Measurements from ENCODE around the gene ST8SIA1. TPM values are rescaled to one million over a fixed set of nuclear protein-coding genes. Genes with fewer than 3 reads are reported as not detected.

Gene ST8SIA1
- total and polyA plus RNA-seq, 5 donors from 2014 or later = 1.2 to 39.4 (median 3.3) TPM

DNA sequence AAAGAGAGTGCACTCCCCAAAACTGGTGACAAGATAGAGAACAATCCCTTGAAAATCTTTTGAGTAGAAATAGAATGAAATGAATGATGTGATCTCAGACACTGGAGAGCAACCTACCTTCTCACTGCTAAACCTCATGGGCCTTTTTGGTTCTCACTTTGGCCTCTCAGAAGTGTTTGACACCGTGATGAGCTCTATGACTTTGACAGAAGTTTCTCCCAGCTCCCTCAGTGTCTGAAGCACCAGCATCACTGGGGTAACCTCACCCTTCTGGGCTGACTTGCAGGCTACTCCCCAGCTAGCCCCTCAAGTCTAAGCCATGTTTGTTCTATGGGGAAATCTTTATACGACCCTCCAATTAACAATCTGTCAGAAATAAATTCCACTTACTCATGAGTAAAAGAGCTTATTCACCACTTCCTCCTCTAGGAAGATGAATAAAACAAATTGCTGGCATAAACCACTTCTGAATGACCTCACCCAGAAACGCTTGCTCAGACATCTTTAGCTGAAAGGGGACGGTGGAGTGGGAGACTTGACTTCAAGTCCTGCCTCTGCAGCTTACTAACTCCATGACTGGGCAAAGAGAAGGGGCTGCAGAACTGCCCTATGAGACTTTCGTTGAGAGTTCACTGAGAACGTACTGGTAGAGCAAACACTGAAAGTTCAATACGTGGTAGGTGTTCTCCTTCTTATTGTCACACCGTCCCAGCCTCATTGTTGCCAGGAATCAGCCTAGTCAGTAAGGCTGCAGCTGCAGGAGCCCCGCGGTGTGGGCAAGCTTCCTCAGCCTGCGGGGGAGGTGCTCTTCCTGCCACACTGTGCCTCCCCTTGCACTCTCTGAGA, 46.5 kb downstream of the ST8SIA1 start:
- H3K9me3 Mint-ChIP-seq = no peaks in the 10 kb centered on the region
- ATAC-seq (ENCODE audit: low read depth in 2 of 2) (peak; percentile 62 to 71), DNase-seq (peak in 2 of 3 donors; percentile 4 to 30)
- no peak overlapping the region for H3K27ac ChIP-seq (ENCODE audit: insufficient read depth, low read length, poor library complexity, severe bottlenecking)
- H3K36me3 ChIP-seq (ENCODE audit: control insufficient read depth, insufficient read depth, low read length) = peaks cover 17% of the 10 kb centered on the region
- H3K27me3 Mint-ChIP-seq = no peaks in the 10 kb centered on the region
- peaks cover 15% of the 10 kb centered on the region for H3K4me1 ChIP-seq (ENCODE audit: control insufficient read depth, insufficient read depth, low read length, poor library complexity, severe bottlenecking)
- peaks cover 24 to 37% (median 30%) of the 10 kb centered on the region in 4 donors for H3K4me1 Mint-ChIP-seq
- peak overlapping the region in 2 of 3 donors; percentile 67 to 70 for H3K27ac Mint-ChIP-seq
- H3K9me3 ChIP-seq (ENCODE audit: control insufficient read depth in 2 of 2, low read length in 2 of 2) = no peaks in the 10 kb centered on the region
- peak overlapping the region; percentile 63 for H3K4me3 ChIP-seq (ENCODE audit: low read depth, low read length)
- H3K4me3 Mint-ChIP-seq = peak overlapping the region; percentile 5 to 69 (median 26)
- peaks cover 18% of the 10 kb centered on the region for H3K36me3 Mint-ChIP-seq
- no peaks in the 10 kb centered on the region for H3K27me3 ChIP-seq (ENCODE audit: control insufficient read depth, insufficient read depth, low read length)

DNA sequence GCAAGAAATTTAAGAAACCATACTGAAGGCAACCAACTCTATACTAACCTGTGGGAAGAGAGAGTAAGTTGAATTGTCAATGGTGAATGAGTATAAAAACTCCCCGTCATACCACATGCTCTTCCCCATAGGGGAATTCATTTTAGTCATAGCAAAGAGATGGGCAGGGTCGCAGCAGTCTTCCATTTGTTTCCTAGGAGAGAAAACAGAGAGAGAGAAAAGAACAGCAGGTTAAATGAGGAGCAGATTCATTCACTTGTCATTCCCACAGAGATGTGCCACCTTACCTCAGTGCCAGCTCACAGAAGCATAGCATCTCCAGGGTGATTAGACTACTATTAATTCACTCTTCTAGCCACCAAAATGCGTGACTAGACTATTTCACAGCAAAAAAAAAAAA, 47.4 kb downstream of the ST8SIA1 start:
- Histone ChIP-seq H3K9me3 (ENCODE audit: control insufficient read depth in 2 of 2, low read length in 2 of 2) (no peaks in the 10 kb centered on the region), H3K4me3 (ENCODE audit: low read depth, low read length) (no peak overlapping the region), H3K4me1 (ENCODE audit: control insufficient read depth, insufficient read depth, low read length, poor library complexity, severe bottlenecking) (peaks cover 15% of the 10 kb centered on the region), H3K36me3 (ENCODE audit: control insufficient read depth, insufficient read depth, low read length) (peaks cover 20% of the 10 kb centered on the region), H3K27ac (ENCODE audit: insufficient read depth, low read length, poor library complexity, severe bottlenecking) (no peak overlapping the region), H3K27me3 (ENCODE audit: control insufficient read depth, insufficient read depth, low read length) (no peaks in the 10 kb centered on the region)
- H3K27ac Mint-ChIP-seq = peak overlapping the region in 1 of 3 donors; percentile 68
- H3K9me3 Mint-ChIP-seq = no peaks in the 10 kb centered on the region
- no peak for DNase-seq
- H3K4me1 Mint-ChIP-seq = peaks cover 24 to 37% (median 30%) of the 10 kb centered on the region in 4 donors
- H3K4me3 Mint-ChIP-seq = no peak overlapping the region
- no peak for ATAC-seq (ENCODE audit: low read depth in 2 of 2)
- no peaks in the 10 kb centered on the region for H3K27me3 Mint-ChIP-seq
- H3K36me3 Mint-ChIP-seq = peaks cover 22% of the 10 kb centered on the region

DNA sequence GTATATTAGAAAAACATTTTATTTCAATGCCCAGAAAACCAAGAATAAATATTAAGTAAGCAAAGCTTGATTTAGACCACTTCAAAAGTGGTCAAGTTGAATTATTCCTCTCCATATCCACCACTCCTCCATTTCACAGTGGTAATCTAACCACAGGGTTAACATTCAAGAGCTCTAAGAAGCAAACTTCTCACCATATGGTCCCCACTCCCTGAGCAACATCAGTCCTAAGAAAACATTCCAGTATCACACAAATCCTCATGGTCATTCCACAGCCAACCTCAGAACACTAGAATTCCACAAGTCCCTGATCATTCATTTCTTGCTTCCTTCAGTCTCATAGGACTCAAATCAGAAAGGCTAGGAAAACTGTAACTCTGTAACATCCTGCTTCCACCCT, 47.9 kb downstream of the ST8SIA1 start:
- H3K27ac Mint-ChIP-seq = peak overlapping the region in 2 of 3 donors; percentile 1 to 68
- no peaks in the 10 kb centered on the region for H3K9me3 Mint-ChIP-seq
- no peaks in the 10 kb centered on the region for H3K27me3 Mint-ChIP-seq
- DNase-seq (no peak), ATAC-seq (ENCODE audit: low read depth in 2 of 2) (no peak)
- Histone ChIP-seq H3K4me3 (ENCODE audit: low read depth, low read length) (no peak overlapping the region), H3K4me1 (ENCODE audit: control insufficient read depth, insufficient read depth, low read length, poor library complexity, severe bottlenecking) (peaks cover 15% of the 10 kb centered on the region), H3K9me3 (ENCODE audit: control insufficient read depth in 2 of 2, low read length in 2 of 2) (no peaks in the 10 kb centered on the region), H3K27ac (ENCODE audit: insufficient read depth, low read length, poor library complexity, severe bottlenecking) (no peak overlapping the region), H3K27me3 (ENCODE audit: control insufficient read depth, insufficient read depth, low read length) (no peaks in the 10 kb centered on the region), H3K36me3 (ENCODE audit: control insufficient read depth, insufficient read depth, low read length) (peaks cover 20% of the 10 kb centered on the region)
- H3K36me3 Mint-ChIP-seq = peaks cover 22% of the 10 kb centered on the region
- H3K4me3 Mint-ChIP-seq = no peak overlapping the region
- peaks cover 24 to 37% (median 30%) of the 10 kb centered on the region in 4 donors for H3K4me1 Mint-ChIP-seq

DNA sequence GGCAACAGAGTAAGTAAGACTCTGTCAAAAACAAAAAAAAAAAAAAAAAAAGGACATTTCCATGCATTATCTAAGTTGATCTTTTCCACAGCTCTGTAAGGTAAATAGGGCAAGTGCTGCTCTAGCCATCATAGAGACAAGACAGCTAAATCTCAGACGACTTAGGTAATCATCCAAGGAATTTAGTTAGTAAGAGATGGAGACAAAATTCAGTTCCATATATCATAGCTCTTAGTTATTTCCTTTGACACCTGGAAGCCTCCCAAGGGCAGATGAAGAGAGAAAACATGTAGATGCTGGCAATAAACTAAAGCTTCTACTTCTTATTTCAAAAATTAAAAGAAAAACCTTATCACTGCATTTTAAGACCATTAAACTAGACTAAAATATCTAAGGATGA, 48.7 kb downstream of the ST8SIA1 start:
- Histone ChIP-seq H3K36me3 (ENCODE audit: control insufficient read depth, insufficient read depth, low read length) (peaks cover 20% of the 10 kb centered on the region), H3K9me3 (ENCODE audit: control insufficient read depth in 2 of 2, low read length in 2 of 2) (no peaks in the 10 kb centered on the region), H3K27me3 (ENCODE audit: control insufficient read depth, insufficient read depth, low read length) (no peaks in the 10 kb centered on the region), H3K4me1 (ENCODE audit: control insufficient read depth, insufficient read depth, low read length, poor library complexity, severe bottlenecking) (peaks cover 15% of the 10 kb centered on the region), H3K4me3 (ENCODE audit: low read depth, low read length) (no peak overlapping the region), H3K27ac (ENCODE audit: insufficient read depth, low read length, poor library complexity, severe bottlenecking) (no peak overlapping the region)
- ATAC-seq (ENCODE audit: low read depth in 2 of 2) = no peak
- DNase-seq = no peak
- Mint-ChIP-seq H3K4me1 (peaks cover 24 to 37% (median 30%) of the 10 kb centered on the region in 4 donors), H3K27ac (no peak overlapping the region), H3K4me3 (no peak overlapping the region), H3K27me3 (no peaks in the 10 kb centered on the region), H3K36me3 (peaks cover 21% of the 10 kb centered on the region), H3K9me3 (peaks cover 0 to under 1% (median 0%) of the 10 kb centered on the region in 7 donors)

DNA sequence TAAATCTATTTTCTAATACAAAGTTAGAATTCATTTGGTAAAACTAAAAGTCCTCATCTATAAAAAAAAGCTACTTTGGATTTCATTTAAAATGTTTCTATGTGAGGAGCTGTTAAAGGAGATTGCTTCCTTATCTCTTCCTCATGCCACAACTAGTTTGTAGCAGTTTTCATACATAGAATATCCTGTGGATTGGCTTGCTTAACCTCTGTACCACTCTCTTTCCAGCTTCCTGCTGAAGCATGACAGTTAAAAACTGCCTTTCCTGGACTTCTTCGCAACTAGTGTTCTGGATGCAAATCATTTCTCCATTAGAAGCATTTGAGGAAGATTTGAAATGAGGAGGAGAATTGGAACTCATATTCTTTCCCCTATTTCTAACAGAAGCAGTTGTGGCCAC, 49.6 kb downstream of the ST8SIA1 start:
- ATAC-seq (ENCODE audit: low read depth in 2 of 2) = no peak
- Histone ChIP-seq H3K4me1 (ENCODE audit: control insufficient read depth, insufficient read depth, low read length, poor library complexity, severe bottlenecking) (peaks cover 15% of the 10 kb centered on the region), H3K27me3 (ENCODE audit: control insufficient read depth, insufficient read depth, low read length) (no peaks in the 10 kb centered on the region), H3K36me3 (ENCODE audit: control insufficient read depth, insufficient read depth, low read length) (peaks cover 20% of the 10 kb centered on the region), H3K9me3 (ENCODE audit: control insufficient read depth in 2 of 2, low read length in 2 of 2) (no peaks in the 10 kb centered on the region), H3K4me3 (ENCODE audit: low read depth, low read length) (no peak overlapping the region), H3K27ac (ENCODE audit: insufficient read depth, low read length, poor library complexity, severe bottlenecking) (no peak overlapping the region)
- H3K9me3 Mint-ChIP-seq = peaks cover 0 to 1% (median 0%) of the 10 kb centered on the region in 7 donors
- peaks cover 24 to 31% (median 27%) of the 10 kb centered on the region in 4 donors for H3K4me1 Mint-ChIP-seq
- peaks cover 16% of the 10 kb centered on the region for H3K36me3 Mint-ChIP-seq
- no peak for DNase-seq
- no peak overlapping the region for H3K27ac Mint-ChIP-seq
- no peak overlapping the region for H3K4me3 Mint-ChIP-seq
- H3K27me3 Mint-ChIP-seq = no peaks in the 10 kb centered on the region

DNA sequence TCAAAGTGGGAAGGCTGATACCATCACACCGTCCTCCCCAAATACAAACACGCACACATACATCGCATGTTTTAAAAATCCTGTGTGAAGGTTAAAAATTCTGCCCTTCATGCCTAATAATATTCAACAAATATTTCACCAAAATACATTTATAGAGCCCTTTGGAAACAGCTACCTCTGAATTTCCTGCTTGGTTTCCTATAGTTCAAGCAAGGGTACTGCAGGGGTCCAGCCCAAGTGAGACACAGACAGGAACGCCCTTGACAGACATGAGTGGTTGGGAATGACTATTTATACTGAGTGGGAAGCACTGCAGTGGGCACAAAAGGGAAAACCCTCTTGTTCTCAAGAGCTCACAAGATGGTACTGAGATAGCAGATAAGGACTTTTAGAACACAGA, 51.0 kb downstream of the ST8SIA1 start:
- Mint-ChIP-seq H3K27me3 (no peaks in the 10 kb centered on the region), H3K36me3 (peaks cover 21% of the 10 kb centered on the region), H3K27ac (no peak overlapping the region), H3K4me3 (peak overlapping the region in 1 of 4 donors; percentile 82), H3K4me1 (peaks cover 19 to 23% (median 21%) of the 10 kb centered on the region in 4 donors), H3K9me3 (peaks cover 0 to 1% (median 0%) of the 10 kb centered on the region in 7 donors)
- no peaks in the 10 kb centered on the region for H3K9me3 ChIP-seq (ENCODE audit: control insufficient read depth in 2 of 2, low read length in 2 of 2)
- no peak overlapping the region for H3K4me3 ChIP-seq (ENCODE audit: low read depth, low read length)
- peaks cover 11% of the 10 kb centered on the region for H3K4me1 ChIP-seq (ENCODE audit: control insufficient read depth, insufficient read depth, low read length, poor library complexity, severe bottlenecking)
- peaks cover 23% of the 10 kb centered on the region for H3K36me3 ChIP-seq (ENCODE audit: control insufficient read depth, insufficient read depth, low read length)
- DNase-seq (no peak), ATAC-seq (ENCODE audit: low read depth in 2 of 2) (no peak)
- H3K27me3 ChIP-seq (ENCODE audit: control insufficient read depth, insufficient read depth, low read length) = no peaks in the 10 kb centered on the region
- no peak overlapping the region for H3K27ac ChIP-seq (ENCODE audit: insufficient read depth, low read length, poor library complexity, severe bottlenecking)

DNA sequence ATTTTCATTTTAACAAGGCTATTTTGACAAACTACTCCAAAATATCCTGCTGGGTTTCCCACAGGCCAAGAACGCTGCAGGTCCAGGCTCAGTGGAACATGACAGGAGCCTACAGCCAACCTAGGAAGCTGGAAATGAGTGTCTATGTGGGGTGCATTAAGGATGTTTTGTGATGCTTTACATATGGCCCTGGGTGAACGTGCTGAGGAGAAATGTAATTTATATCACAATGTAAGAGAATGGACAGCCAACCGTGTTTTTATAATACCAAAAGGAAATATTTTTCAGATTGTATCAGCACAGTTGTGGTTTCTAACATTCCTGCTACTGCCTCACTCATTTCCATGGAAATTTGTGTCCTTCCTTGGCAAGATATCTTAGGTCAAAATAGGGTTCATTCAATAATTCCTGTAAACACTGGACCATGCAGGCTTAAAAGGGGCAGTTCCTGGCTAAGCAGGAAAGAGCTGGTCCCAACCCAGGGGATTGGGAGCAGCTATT, 51.5 kb downstream of the ST8SIA1 start:
- Histone ChIP-seq H3K27me3 (ENCODE audit: control insufficient read depth, insufficient read depth, low read length) (no peaks in the 10 kb centered on the region), H3K27ac (ENCODE audit: insufficient read depth, low read length, poor library complexity, severe bottlenecking) (no peak overlapping the region), H3K36me3 (ENCODE audit: control insufficient read depth, insufficient read depth, low read length) (peaks cover 23% of the 10 kb centered on the region), H3K4me3 (ENCODE audit: low read depth, low read length) (no peak overlapping the region), H3K9me3 (ENCODE audit: control insufficient read depth in 2 of 2, low read length in 2 of 2) (no peaks in the 10 kb centered on the region), H3K4me1 (ENCODE audit: control insufficient read depth, insufficient read depth, low read length, poor library complexity, severe bottlenecking) (peaks cover 6% of the 10 kb centered on the region)
- peaks cover 0 to 1% (median 0%) of the 10 kb centered on the region in 7 donors for H3K9me3 Mint-ChIP-seq
- ATAC-seq (ENCODE audit: low read depth in 2 of 2) (no peak), DNase-seq (no peak)
- no peaks in the 10 kb centered on the region for H3K27me3 Mint-ChIP-seq
- H3K4me1 Mint-ChIP-seq = peaks cover 16 to 18% (median 17%) of the 10 kb centered on the region in 4 donors
- no peak overlapping the region for H3K4me3 Mint-ChIP-seq
- peaks cover 21% of the 10 kb centered on the region for H3K36me3 Mint-ChIP-seq
- no peak overlapping the region for H3K27ac Mint-ChIP-seq
